GM19372 (cell line): Measurements from ENCODE around the gene LRMDA.

Experiments used
- ATAC-seq: cut with Tn5 transposase; IDR thresholded peaks from one replicate; pipeline ENCODE4 v1.9.1; 2021; ENCODE audit warnings: mild to moderate bottlenecking, low read depth, moderate library complexity; ENCODE audit not compliant: unreplicated experiment

LRMDA gene

GRCh38 chr10:75441682-75442081 is 10.3 kb downstream of the LRMDA start:
- no peak for ATAC-seq

- no peak for ATAC-seq
These were observed 11.9 kb downstream of the LRMDA start for GRCh38 chr10:75443362-75443761.

GRCh38 chr10:75444781-75445386 is 13.5 kb downstream of the LRMDA start:
- ATAC-seq, result no peak

GRCh38 chr10:75446508-75446907 is 15.1 kb downstream of the LRMDA start:
- no peak for ATAC-seq

GRCh38 chr10:75448166-75448565 is 16.7 kb downstream of the LRMDA start:
- no peak for ATAC-seq

GRCh38 chr10:75449382-75450074 is 18.1 kb downstream of the LRMDA start:
- no peak for ATAC-seq

- no peak for ATAC-seq
These were observed 18.6 kb downstream of the LRMDA start for GRCh38 chr10:75450075-75450445.

GRCh38 chr10:75450644-75451640 is 19.5 kb downstream of the LRMDA start:
- ATAC-seq, result no peak

- no peak for ATAC-seq
These were observed 20.4 kb downstream of the LRMDA start for GRCh38 chr10:75451831-75452230.

- no peak for ATAC-seq
These were observed 21.6 kb downstream of the LRMDA start for GRCh38 chr10:75452997-75453396.

- no peak for ATAC-seq
These were observed 24.7 kb downstream of the LRMDA start for GRCh38 chr10:75456122-75456521.

- no peak for ATAC-seq
These were observed 28.6 kb downstream of the LRMDA start for GRCh38 chr10:75460059-75460458.

- ATAC-seq, result no peak
These were observed 30.5 kb downstream of the LRMDA start for GRCh38 chr10:75461672-75462649.

- ATAC-seq, result no peak
These were observed 31.4 kb downstream of the LRMDA start for GRCh38 chr10:75462865-75463264.

- ATAC-seq, result no peak
These were observed 33.3 kb downstream of the LRMDA start for GRCh38 chr10:75464478-75465449.

GRCh38 chr10:75465450-75465827 is 34.0 kb downstream of the LRMDA start:
- ATAC-seq, result no peak

- no peak for ATAC-seq
These were observed 34.6 kb downstream of the LRMDA start for GRCh38 chr10:75466001-75466400.

- no peak for ATAC-seq
These were observed 35.5 kb downstream of the LRMDA start for GRCh38 chr10:75466886-75467285.

GRCh38 chr10:75468612-75469005 is 37.2 kb downstream of the LRMDA start:
- ATAC-seq, result no peak
